D341Med (cell line): ENCODE results near the gene TBPL2.
"Not testable (repeated sequence)": the region's sequence is repeated elsewhere in the genome, so short reads cannot be mapped to it uniquely, and the experiment has no call there.

Experiments used
- DNase-seq: peaks from one replicate; pipeline ENCODE4 v3.0.0; 2012; ENCODE audit warnings: low spot score

TBPL2 gene

GRCh38 chr14:55440385-55440784 lies at the start of gene TBPL2:
TBPL2 (minus strand) TSS chr14:55440616; CDS start chr14:55440449, 167 bp downstream.
- no peak for DNase-seq

DNA sequence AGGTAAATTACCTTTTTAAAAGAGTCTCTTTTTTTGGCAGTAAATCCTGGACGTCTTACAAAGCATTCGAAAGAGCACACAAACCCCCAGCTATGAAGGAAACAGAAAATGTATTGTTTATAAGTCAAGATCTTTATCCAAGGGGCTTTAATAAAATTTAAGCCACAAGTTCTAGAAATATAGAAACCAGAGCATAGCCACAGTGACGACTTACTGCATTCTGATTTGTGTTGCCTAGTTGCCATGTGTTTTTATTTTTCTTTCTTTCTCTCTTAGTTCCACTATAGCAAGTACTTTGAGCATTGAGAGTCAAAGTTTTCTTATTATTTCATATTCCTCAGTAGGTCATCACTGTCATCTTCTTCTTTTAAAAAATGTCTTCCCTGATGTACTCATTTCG lies 47.8 kb upstream of the TBPL2 start:
- DNase-seq: no peak

GRCh38 chr14:55482936-55483605 lies 42.7 kb upstream of the TBPL2 start:
- no peak for DNase-seq

DNA sequence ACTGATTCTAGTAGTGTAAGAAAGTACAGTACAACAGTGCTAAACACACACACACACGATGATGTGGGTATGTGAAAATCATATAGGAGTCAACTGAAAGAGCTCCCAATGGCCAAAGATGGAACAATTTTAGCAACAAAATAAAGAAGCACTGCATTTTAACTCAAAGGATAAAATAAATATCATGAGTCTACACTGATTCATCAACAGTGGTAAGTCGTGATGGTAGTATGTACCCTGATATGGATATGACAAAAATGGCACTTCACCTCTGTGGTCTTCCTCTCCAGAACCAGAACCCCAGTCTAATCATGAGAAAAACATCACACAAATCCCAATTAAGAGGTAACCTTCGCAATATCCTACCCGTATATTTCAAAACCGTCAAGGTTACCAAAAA lies 41.4 kb upstream of the TBPL2 start:
- no peak for DNase-seq

DNA sequence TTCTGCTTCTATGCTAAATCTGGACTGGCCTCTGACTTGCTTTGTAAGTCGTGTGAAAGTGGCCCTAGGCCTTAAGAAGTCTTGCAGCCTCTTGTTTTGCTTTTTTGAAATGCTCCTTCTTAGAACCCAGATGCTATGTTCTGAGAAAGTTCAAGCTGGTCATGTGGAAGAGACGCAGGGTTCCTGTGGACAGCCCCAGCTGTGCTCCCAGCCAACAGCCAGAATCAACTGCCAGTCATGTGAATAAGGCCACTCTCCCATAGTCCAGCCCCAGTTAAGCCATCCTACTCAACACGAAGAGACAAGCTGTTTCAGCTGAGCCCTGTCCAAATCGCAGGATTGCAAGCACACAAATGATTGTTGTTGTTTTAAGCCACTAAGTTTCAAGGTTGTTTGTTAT lies 37.3 kb upstream of the TBPL2 start:
- no peak for DNase-seq

DNA sequence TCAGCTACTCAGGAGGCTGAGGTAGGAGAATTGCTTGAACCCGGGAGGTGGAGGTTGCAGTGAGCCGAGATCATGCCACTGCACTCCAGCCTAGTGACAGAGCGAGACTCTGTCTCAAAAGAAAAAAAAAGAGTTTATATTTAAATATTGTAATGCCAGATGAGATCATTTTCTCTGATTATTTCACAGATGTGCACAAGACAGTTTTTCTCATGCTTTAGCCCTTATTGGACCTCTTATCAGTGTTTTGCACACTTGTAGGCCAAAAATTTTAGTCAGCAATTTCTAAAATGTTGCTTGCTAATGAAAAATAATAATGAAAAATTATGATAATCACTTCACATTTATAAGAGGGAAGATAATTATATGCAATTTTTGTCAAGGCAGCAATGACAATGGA lies 36.0 kb upstream of the TBPL2 start:
- DNase-seq: not testable (repeated sequence)

DNA sequence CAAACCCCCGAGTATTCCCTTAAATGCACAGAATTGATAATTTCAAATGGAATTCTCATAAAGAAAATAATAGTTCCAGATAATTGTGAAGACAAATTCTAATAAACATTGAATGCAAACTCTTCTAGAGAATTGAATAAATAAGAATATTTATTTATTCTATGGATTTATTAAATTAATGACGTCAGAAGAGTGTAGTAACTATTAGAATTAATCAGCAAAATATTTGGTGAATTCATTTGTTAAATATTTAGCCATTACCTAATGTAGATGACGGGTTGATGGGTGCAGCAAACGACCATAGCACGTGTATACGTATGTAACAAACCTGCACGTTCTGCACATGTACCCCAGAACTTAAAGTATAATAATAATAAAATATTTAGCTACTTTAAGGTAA lies 33.4 kb upstream of the TBPL2 start:
- DNase-seq: no peak

DNA sequence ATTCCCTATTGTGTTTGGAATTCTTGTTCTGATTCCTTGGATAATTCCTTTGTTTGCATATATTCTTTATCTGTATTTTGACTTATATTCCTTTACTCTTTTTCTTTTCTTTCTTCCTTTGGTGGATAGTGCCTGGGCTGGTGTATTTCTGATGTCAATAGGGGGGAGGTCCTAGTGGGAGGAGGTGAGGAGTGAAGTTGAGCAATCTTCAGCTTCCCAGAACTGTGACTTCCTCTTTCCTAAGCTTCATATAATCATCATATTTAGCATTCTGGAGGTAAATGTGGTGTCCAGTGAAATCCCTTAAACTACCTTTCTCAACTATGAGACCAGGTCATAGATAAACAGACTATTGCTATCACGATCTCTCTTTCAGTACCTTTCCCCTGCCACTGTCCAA lies 29.6 kb upstream of the TBPL2 start:
- DNase-seq: no peak

GRCh38 chr14:55467307-55467706 lies 26.9 kb upstream of the TBPL2 start:
- no peak for DNase-seq

DNA sequence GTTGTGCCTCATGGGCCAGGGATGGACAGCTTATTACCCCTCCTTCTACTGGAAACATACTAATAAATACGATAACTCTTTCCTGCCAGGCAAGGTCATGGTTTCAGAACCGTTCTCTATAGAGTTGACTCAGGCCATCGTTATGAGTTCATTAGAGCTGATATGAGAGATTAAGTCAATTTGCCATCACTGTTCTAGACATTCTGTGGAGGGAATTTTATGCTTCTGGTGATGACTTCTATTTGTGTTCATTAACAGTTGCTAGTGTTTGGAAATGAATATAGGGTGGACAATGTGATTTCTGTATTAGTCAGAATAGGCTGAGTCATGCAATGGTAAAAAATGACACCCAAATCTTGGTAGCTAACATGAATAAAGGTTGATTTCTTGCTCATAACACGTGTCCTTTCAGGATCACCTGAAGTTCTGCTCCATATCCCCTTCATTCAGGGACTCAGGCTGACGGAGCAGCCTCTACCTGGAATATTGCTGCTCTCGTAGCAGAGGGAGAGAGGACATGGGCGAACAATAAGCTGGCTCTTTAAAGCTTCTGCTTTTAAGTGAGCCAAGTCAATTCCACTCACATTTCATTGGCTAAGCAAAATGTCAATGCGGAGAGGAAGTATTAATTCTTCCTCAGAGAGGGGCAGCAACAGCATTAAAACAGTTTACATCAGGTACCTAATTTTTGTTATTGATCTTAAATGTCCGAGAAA lies 18.5 kb upstream of the TBPL2 start:
- DNase-seq: no peak

DNA sequence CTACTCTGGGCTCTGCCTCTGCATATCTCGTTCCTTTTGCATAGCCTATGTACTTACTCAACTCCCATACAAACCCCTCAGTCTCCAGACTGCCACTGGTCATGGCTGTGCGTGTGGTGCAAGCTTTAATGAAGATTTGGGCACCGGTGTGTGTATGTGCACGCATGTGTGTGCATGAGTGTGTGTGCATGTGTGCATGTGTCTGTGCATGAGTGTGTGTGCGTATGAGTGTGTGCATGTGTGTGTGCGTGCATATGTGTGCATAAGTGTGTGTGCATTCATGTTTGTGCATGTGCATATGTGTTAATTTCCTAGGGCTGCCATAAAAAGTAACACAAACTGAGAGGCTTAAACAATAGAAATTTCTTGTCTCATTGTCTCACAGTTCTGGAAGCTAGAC lies 17.1 kb upstream of the TBPL2 start:
- no peak for DNase-seq

DNA sequence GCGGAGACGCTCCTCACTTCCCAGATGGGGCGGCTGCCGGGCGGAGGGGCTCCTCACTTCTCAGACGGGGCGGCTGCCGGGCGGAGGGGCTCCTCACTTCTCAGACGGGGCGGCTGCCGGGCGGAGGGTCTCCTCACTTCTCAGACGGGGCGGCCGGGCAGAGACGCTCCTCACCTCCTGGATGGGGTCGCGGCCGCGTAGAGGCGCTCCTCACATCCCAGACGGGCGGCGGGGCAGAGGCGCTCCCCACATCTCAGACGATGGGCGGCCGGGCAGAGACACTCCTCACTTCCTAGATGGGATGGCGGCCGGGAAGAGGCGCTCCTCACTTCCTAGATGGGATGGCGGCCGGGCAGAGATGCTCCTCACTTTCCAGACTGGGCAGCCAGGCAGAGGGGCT lies 16.0 kb upstream of the TBPL2 start:
- not testable (repeated sequence) for DNase-seq

- DNase-seq: peak; percentile 79
Measured at GRCh38 chr14:55454264-55455002, 14.0 kb upstream of the TBPL2 start.

GRCh38 chr14:55451950-55452349 lies 11.5 kb upstream of the TBPL2 start:
- no peak for DNase-seq

DNA sequence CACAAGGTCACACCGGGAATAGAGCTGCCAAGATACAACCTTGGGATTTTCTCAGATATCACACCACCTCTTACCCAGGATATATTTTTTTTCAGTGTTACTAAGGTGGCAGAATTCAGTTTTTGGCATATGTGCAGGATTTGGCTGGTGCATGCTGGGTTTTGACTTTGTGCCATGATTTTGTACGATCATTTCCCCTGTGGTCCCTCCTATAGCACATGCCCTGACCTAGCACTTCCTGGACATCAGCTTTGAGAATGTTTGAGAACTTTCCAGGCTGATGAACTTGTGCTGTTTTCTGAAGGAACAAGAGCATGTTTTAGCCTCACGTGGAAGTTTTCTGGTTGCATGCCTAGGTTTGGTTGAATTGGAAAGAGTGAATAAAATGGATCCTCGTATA lies 11.0 kb upstream of the TBPL2 start:
- DNase-seq: no peak

DNA sequence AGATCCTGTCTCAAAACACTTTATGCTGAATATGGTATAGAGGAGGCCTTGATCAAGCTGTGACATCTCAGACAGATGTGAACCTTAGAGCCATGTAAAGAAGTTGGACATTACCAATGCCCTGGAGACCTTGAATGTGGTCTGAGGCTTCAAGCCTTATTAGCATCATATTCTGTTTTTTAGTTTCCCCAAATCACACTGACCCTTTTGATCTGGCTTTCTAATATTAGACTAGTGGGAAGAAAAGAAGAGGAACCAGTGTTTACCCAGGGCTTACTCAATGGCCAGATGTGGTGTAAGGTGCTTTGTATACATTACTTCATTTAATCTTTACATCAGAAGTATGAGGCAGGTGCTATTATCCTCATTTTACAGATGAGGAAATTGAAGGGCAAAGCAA lies 10.6 kb upstream of the TBPL2 start:
- no peak for DNase-seq

- DNase-seq: no peak
Measured at GRCh38 chr14:55450539-55450938, 10.1 kb upstream of the TBPL2 start.

DNA sequence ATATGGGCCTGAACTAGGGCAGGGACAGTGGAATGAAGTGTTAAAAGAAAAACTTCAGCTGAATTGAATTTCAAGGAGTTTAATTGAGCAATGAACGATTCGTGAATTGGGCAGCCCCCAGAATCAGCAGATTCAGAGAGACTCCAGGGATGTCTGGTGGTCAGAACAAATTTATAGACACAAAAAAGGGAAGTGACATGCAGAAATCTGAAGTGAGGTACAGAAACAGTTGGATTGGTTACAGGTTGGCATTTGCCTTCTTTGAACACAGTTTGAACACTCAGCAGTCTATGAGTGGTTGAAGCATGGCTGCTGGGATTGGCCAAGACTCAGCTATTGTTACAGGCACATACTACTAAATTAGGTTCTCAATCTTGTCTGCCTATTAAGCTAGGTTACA lies 9.7 kb upstream of the TBPL2 start:
- DNase-seq: no peak

GRCh38 chr14:55449116-55449515 lies 8.7 kb upstream of the TBPL2 start:
- DNase-seq: no peak

DNA sequence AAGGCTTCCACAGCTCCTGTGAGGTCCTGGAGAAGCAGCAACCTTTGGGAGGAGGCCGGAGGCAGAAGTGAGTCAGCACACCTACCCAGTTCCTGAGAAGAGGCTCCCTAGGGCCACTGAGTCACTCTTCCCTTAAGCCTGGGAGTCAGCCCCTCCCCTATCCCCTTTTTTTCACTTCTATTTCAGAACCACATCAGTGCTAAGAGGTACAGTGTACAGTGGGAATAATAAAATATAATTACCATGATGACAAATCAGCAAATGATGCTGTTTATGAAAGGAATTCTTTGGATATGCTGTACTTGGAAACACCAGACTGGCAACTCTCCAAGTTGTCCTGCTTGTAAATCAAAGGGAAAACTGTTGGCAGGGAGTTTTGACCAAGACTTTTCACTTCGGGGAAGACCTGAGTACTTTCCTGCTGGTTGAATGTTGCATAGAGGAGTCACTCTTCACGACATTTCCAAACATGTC lies 7.8 kb upstream of the TBPL2 start:
- no peak for DNase-seq

DNA sequence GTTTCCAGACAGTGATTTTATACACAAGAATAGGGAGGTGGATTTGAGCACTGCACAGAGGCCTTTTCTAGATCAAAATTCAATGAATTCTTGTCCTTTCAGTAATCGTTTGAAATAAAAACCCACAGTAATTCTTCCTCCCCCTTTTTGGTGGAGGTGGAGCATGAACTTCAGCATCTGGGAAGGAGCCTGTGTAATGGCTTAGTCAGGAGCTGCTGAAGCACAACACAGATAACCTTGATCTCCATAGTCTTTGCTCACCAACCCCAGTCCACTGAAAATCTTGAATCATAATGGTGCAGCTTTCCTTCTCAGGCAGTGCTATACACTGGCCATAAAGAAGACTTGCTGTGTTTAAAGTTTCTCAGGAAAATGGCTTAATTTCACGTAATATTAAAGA lies 6.4 kb upstream of the TBPL2 start:
- DNase-seq: no peak

DNA sequence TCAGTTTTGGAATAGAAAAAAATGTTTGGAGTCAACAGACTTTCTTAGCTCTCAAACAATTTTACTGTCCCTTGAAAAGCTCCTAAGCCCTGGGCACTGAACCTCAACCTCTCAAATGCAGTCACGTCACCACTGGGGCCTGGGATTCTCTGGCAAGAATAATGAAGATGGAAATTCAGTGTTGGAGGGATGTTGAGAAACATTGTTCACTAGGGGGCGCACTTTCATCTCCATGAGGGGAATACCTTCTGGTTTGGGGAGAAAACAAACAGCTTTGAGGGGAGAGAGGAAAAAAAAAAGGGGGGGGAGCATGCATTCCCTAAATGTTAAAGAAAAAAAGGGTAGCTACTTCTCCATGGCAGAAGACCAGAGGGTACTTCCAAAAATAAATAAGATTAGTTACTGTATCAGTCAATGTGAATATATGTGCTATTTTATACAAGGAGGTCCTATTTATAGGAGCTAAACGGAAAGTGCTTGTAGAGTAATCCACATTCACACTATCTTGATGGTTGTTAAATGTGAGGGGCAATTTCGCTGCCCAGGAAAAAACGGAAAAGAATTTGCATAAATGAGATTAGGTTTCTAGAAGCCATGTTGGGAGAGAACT lies 5.8 kb upstream of the TBPL2 start:
- peak; percentile 70 for DNase-seq

DNA sequence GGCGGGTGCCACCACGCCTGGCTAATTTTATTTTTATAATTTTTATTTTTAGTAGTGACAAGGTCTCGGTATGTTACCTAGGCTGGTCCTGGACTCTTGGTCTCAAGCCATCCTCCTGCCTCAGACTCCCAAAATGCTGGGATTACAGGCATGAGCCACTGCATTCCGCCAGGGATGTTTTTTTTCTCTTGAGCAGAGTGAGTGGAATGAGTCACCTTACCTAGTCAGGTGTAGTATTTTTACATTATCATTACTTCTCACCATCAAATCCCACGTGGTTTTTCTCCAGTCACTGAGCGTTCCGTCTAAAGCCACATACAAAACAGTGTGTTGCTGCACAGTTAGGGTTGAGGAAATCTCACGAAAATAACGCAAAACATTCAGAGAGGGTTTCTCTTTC lies 870 bp upstream of the TBPL2 start:
- DNase-seq: no peak
